HFF-Myc (cell line): ENCODE data around the gene SKP2.

Experiments used
- DNase-seq: peaks from one replicate; pipeline ENCODE4 v3.0.0-alpha.2; 2011; ENCODE audit warnings: low read depth; ENCODE audit errors: extremely low read depth
- H3K4me3 ChIP-seq: replicated peaks from 2 replicates; pipeline ENCODE4 v1.5.1; 2011; ENCODE audit warnings: low read depth, mild to moderate bottlenecking, control low read depth, low read length
- TF ChIP-seq, protein P1 (sequence below): IDR thresholded peaks from 2 replicates; pipeline ENCODE4 v1.5.1; 2012; ENCODE audit warnings: mild to moderate bottlenecking, low read depth, low read length, control low read depth; ENCODE audit errors: missing control alignments

Gene SKP2

DNA sequence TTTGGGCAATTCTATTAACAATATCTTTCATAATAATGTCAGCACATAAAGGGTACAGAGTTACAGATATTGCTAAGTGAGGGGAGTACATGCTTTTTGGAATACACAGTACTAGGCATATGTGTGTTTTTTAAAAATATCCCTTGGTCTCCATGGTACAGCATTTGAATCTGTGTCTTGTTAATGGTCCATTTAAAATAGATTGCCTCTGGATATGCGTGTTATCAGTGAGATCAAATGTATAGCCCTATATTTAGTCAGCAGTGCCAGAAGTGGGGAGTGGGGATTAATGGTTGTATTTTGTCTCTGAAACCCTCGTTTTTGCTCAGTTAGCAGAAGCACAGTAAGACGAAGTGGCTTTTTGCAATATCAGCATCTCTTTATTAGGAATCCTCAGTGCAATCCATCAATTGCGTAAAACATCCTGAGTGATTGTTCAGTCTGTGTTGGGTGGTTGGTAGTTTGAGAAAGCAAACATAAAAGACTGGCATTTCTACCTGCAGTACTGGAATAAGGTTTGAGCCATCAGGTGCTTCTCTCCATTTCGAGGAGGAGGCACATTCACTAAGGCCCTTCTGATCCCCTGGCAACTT is 19.0 kb downstream of the SKP2 start:
- no peak overlapping the region for H3K4me3 ChIP-seq
- TF ChIP-seq, protein P1, sequence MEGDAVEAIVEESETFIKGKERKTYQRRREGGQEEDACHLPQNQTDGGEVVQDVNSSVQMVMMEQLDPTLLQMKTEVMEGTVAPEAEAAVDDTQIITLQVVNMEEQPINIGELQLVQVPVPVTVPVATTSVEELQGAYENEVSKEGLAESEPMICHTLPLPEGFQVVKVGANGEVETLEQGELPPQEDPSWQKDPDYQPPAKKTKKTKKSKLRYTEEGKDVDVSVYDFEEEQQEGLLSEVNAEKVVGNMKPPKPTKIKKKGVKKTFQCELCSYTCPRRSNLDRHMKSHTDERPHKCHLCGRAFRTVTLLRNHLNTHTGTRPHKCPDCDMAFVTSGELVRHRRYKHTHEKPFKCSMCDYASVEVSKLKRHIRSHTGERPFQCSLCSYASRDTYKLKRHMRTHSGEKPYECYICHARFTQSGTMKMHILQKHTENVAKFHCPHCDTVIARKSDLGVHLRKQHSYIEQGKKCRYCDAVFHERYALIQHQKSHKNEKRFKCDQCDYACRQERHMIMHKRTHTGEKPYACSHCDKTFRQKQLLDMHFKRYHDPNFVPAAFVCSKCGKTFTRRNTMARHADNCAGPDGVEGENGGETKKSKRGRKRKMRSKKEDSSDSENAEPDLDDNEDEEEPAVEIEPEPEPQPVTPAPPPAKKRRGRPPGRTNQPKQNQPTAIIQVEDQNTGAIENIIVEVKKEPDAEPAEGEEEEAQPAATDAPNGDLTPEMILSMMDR, result no peak
- DNase-seq, result no peak

DNA sequence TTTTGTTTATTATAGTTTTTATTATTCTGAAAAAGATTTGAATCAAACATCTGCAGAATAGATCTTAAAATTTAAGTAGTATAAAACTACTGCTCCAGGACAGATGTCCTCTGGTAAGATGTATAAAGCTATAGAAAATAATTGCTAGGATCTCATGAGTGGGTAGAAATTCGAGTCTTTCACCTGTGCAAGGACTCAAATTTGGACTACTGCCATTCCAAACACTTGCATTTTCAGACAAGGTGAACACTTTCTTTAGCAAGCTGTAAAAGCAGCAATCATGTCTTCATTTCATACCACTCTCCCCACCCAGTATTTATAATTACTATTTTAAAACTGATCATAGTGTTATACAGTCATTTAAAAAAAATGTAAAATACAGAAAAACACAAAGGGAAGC is 20.7 kb downstream of the SKP2 start:
- no peak for DNase-seq
- TF ChIP-seq, protein P1, result no peak
- no peak overlapping the region for H3K4me3 ChIP-seq

DNA sequence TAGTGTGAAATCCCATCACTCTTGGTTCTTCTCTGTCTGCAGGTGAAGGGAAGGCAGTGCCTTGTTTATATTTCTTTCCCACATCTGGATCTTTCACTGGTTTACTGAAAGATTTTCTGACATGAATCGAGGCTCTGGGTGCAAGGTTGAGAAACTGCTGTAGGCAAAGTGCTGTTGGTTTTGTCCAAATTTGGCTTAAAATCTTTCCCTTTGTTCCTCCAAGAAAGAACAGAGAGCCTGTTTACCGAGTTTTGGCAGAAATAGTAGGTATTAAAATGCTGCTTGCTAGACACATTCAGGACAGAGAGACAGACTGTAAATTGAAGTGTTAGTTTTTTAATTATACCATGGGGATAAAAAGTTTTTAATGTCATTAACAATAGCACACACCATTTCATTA is 21.5 kb downstream of the SKP2 start:
- TF ChIP-seq, protein P1, result no peak
- no peak for DNase-seq
- no peak overlapping the region for H3K4me3 ChIP-seq

DNA sequence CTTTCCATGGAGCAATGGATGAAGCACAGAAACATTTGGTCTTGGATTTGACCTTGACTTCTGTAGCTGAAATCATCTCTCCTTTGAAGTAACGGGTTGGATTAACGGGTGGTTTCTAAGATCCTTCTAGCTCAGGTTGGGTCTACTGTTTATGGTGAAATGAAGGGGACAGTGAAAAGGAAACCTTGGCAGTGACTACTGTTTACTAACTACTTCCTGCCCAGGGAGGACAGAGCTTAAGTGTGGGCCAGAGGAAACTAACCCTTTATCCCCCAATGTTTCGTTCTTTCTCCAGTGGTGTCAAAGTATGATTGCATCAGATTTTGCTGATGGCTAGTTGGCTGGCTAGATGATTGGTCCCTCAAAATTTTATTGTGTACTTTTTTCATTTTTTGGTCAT is 22.2 kb downstream of the SKP2 start:
- TF ChIP-seq, protein P1, result no peak
- DNase-seq, result no peak
- no peak overlapping the region for H3K4me3 ChIP-seq

DNA sequence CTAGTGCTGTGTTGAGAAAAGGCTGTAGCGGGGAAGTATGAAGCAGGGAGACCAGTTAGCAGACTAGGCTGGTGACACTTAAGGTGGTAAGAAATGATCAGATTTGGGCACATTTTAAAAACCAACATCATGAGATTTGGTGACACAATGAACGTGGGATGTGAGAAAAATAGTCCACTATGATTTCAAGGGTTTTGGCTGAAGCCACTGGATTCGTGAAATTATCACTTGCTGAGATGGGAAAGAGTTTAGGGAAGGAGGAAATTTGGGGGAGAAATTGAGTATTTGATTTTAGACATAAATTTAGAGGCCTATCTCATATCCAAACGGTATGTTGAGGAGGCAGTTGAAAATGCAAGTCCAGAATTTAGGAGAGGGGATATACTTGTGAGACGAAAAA is 23.1 kb downstream of the SKP2 start:
- no peak overlapping the region for H3K4me3 ChIP-seq
- TF ChIP-seq, protein P1, result no peak
- no peak for DNase-seq

DNA sequence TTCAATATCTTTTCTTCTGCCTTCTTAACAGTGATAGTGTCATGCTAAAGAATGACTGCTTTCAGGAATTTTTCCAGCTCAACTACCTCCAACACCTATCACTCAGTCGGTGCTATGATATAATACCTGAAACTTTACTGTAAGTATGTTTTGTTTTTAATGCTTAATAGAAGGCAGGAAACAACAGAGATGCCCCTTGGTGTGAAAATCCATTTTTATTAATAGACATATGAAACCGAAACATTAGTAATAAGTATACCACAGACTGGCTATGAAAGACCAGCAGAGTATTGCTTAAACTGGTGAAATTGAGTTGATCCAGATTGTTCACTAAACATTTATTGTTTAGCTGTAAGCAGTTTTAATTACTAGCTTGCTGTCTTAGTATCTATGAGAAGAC is 25.2 kb downstream of the SKP2 start:
- TF ChIP-seq, protein P1, result no peak
- DNase-seq, result no peak
- no peak overlapping the region for H3K4me3 ChIP-seq

DNA sequence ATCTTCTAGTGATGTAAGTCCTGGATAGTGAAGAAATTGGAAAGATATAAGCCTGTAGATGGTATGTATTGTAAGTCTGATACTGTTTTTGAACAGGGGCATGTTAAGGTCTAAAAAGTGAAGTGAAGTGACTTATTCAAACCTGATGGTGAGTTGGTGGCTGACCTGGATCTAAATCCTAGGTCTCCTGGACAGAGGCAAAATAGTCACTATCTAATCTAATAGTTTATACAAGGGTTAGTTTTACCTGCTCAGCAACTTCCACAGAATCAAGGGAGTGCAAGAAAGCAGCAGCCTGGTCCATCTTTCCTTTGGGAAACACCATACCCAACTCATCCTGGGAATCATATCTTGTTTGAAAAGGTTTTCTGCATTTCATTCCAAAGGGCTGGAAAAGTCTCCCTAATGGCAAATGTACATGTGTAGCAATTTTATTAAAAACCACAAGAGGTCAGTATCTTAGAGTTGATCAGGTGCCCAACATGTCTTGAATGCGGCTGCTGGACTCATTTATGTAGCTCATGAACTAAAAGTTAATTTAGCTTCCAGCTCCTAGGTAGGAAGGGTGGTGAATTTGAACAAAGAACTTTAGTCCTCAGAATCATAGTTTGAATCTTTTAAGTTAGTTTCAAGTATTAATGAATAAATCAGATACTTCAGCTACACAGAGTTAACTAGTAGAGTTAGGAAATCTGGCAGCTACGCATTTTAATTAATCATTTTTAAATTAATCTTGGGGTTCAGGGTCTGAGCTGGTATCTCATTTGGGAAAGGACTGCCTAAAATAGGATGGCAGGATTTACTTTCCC is 26.0 kb downstream of the SKP2 start:
- TF ChIP-seq, protein P1, result peak; percentile 39
- H3K4me3 ChIP-seq, result no peak overlapping the region
- DNase-seq, result peak; percentile 26
